AG04449 (cell line): ENCODE results near the gene PLA2G4F.
A peak's percentile ranks its signal among the peaks of the same experiment; 100 is the strongest.

Source experiments
- CTCF ChIA-PET: fragments of 350-600 bp; formaldehyde crosslinking; extraction: SDS; loops from one replicate; lab custom pipeline; 2021; ENCODE audit warnings: antibody characterized with exemption; lab: Yijun Ruan, JAX
- POLR2A ChIA-PET: fragments of 400-600, 350-600 bp; formaldehyde crosslinking; extraction: SDS; loops from one replicate; lab custom pipeline; 2020; ENCODE audit warnings: antibody characterized with exemption, inconsistent platforms; lab: Yijun Ruan, JAX
- DNase-seq: peaks from one replicate; pipeline ENCODE4 v3.0.0-alpha.2; 2010; ENCODE audit warnings: low read depth, low spot score
- H3K4me3 ChIP-seq: 2 replicates; pipeline ENCODE4 v1.5.1; 2011; ENCODE audit warnings: low read depth, mild to moderate bottlenecking, control low read depth, low read length
- CTCF ChIP-seq: IDR thresholded peaks from one replicate; pipeline ENCODE4 v1.5.1; 2011; ENCODE audit warnings: mild to moderate bottlenecking, moderate library complexity, low read length, control low read depth, inconsistent platforms; ENCODE audit not compliant: insufficient read depth; ENCODE audit errors: missing control alignments

The PLA2G4F gene

GRCh38 chr15:42102646-42103235 lies 53.7 kb downstream of the PLA2G4F start:
- POLR2A ChIA-PET, result no interaction called here
- CTCF ChIA-PET, result interaction anchor here (1.9 to 10.1 kb wide), 3 partner anchors 18 to 113 kb away, joined by 7 to 62 read pairs (median 20); no protein-coding TSS in a partner anchor
- no peak overlapping the region for H3K4me3 ChIP-seq
- DNase-seq, result no peak
- no peak for TF ChIP-seq CTCF

- CTCF ChIA-PET, result interaction anchor here (1.9 to 10.9 kb wide), 2 partner anchors 18 to 112 kb away, joined by 7 to 114 read pairs; no protein-coding TSS in a partner anchor
- DNase-seq, result peak; percentile 19
- no peak for TF ChIP-seq CTCF
These were observed 54.6 kb downstream of the PLA2G4F start for GRCh38 chr15:42101861-42102260.

GRCh38 chr15:42100021-42100800 lies 56.2 kb downstream of the PLA2G4F start:
- no peak overlapping the region for H3K4me3 ChIP-seq
- no peak for DNase-seq
- ChIA-PET CTCF (interaction anchor here (10.9 kb wide), 1 partner anchor 16 kb away, joined by 114 read pairs; no protein-coding TSS in a partner anchor), POLR2A (no interaction called here)
- no peak for TF ChIP-seq CTCF

More at GRCh38 chr15:42101861-42102260, 54.6 kb downstream of the PLA2G4F start:
- no peak overlapping the region for H3K4me3 ChIP-seq
- POLR2A ChIA-PET, result no interaction called here

- CTCF ChIA-PET, result interaction anchor here (10.9 kb wide), 1 partner anchor 13 kb away, joined by 114 read pairs; no protein-coding TSS in a partner anchor
These were observed 59.4 kb downstream of the PLA2G4F start for GRCh38 chr15:42097018-42097417.

GRCh38 chr15:42094512-42094963 lies 61.9 kb downstream of the PLA2G4F start, which contains the start of gene PLA2G4D:
PLA2G4D (minus strand) TSS chr15:42094562; CDS start chr15:42094459, 103 bp downstream.
- no peak for DNase-seq
- no peak for TF ChIP-seq CTCF
- CTCF ChIA-PET, result interaction anchor here (1.1 to 10.9 kb wide), 4 partner anchors 10 to 44 kb away, joined by 3 to 114 read pairs (median 6); no protein-coding TSS in a partner anchor
- no peak within 1 kb of the TSS for H3K4me3 ChIP-seq
- POLR2A ChIA-PET, result no interaction called here

More at GRCh38 chr15:42097018-42097417, 59.4 kb downstream of the PLA2G4F start:
- TF ChIP-seq CTCF, result no peak
- H3K4me3 ChIP-seq, result no peak overlapping the region
- POLR2A ChIA-PET, result no interaction called here
- no peak for DNase-seq

- H3K4me3 ChIP-seq, result no peak overlapping the region
- CTCF ChIA-PET, result interaction anchor here (1.0 to 10.9 kb wide), 4 partner anchors 10 to 44 kb away, joined by 4 to 114 read pairs (median 6); no protein-coding TSS in a partner anchor
- POLR2A ChIA-PET, result no interaction called here
- no peak for TF ChIP-seq CTCF
- no peak for DNase-seq
These were observed 62.5 kb downstream of the PLA2G4F start for GRCh38 chr15:42093966-42094365.
